Upper lobe of left lung (tissue), 4 donors: Measurements from ENCODE around the gene KATNA1.

Source experiments
- CTCF ChIP-seq, 6 experiments: fragments of 450-650 bp in 4 of 6; fragments of 200-600 bp in 2 of 6; sonication (generic) in 2 of 6; IDR thresholded peaks; one replicate each; pipeline ENCODE4 v1.5.1; 2016 to 2019; ENCODE audit warnings: antibody characterized with exemption in 6 of 6
- EP300 ChIP-seq, 4 donors: sonication (generic); formaldehyde crosslinking; IDR thresholded peaks; one replicate each; pipeline ENCODE4 v1.5.1; 2017; ENCODE audit warnings: antibody characterized with exemption in 4 of 4, control low read depth in 2 of 4

- TF ChIP-seq CTCF (IDR thresholded peaks at IDR 0.05) (no peak), EP300 (IDR thresholded peaks at IDR 0.05) (no peak)
These were observed 81.3 kb downstream of the KATNA1 start for GRCh38 chr6:149567194-149567586.
